Neural cell (in vitro differentiated cells): ENCODE results near the gene PAQR5. TPM values are rescaled to one million over a fixed set of nuclear protein-coding genes. Genes with fewer than 3 reads are reported as not detected.

Source experiments
- H2AFZ ChIP-seq: fragments of 200-600, 300-800 bp; sonication (generic), shearing (Covaris generic); 2 replicates; pipeline ENCODE4 v1.6.0; 2014; ENCODE audit warnings: low read depth, mild to moderate bottlenecking, antibody characterized with exemption, low read length, moderate library complexity
- H3F3A ChIP-seq: fragments of 200-600 bp; shearing (Covaris generic); 2 replicates; pipeline ENCODE4 v1.6.1; 2016; ENCODE audit warnings: mild to moderate bottlenecking, moderate library complexity, mixed read lengths, antibody characterized with exemption, low read length; ENCODE audit not compliant: insufficient read depth, poor library complexity, severe bottlenecking
- H3K27ac ChIP-seq: fragments of 200-600, 300-800 bp; sonication (generic), shearing (Covaris generic); 2 replicates; pipeline ENCODE4 v1.5.1; 2014; ENCODE audit warnings: mild to moderate bottlenecking, low read length, moderate library complexity
- H3K27me3 ChIP-seq: fragments of 300-800, 200-600 bp; sonication (generic), shearing (Covaris generic); 2 replicates; pipeline ENCODE4 v1.6.0; 2014; ENCODE audit warnings: mild to moderate bottlenecking, low read depth, low read length, moderate library complexity; ENCODE audit not compliant: insufficient read depth
- H3K36me3 ChIP-seq: fragments of 300-800, 200-600 bp; sonication (generic), shearing (Covaris generic); 2 replicates; pipeline ENCODE4 v1.5.1; 2014; ENCODE audit warnings: mild to moderate bottlenecking, antibody characterized with exemption, low read length, moderate library complexity; ENCODE audit not compliant: insufficient read depth
- H3K4me2 ChIP-seq: fragments of 300-800, 200-600 bp; sonication (generic), shearing (Covaris generic); 2 replicates; pipeline ENCODE4 v1.6.0; 2014; ENCODE audit warnings: mild to moderate bottlenecking, low read length
- H3K4me3 ChIP-seq: fragments of 300-800, 200-600 bp; sonication (generic), shearing (Covaris generic); 2 replicates; pipeline ENCODE4 v1.5.1; 2014; ENCODE audit warnings: mild to moderate bottlenecking, low read length, moderate library complexity
- H3K79me2 ChIP-seq: fragments of 200-600 bp; shearing (Covaris generic); replicated peaks from 2 replicates; pipeline ENCODE4 v1.6.0; 2014; ENCODE audit warnings: mild to moderate bottlenecking, low read length, moderate library complexity; ENCODE audit not compliant: insufficient read depth
- H3K9ac ChIP-seq: fragments of 300-800, 200-600 bp; sonication (generic), shearing (Covaris generic); 2 replicates; pipeline ENCODE4 v1.6.1; 2016; ENCODE audit warnings: mild to moderate bottlenecking, low read length, mixed read lengths
- H3K9me2 ChIP-seq: fragments of 200-600 bp; shearing (Covaris generic); 2 replicates; pipeline ENCODE4 v1.6.1; 2016; ENCODE audit warnings: mild to moderate bottlenecking, low read length, mixed read lengths; ENCODE audit not compliant: insufficient read depth
- H3K9me3 ChIP-seq: fragments of 200-600, 300-800 bp; sonication (generic), shearing (Covaris generic); 2 replicates; pipeline ENCODE4 v1.6.1; 2016; ENCODE audit warnings: mild to moderate bottlenecking, mixed run types, low read length, moderate library complexity, mixed read lengths
- H4K20me1 ChIP-seq: fragments of 200-600 bp; shearing (Covaris generic); 2 replicates; pipeline ENCODE4 v1.6.1; 2016; ENCODE audit warnings: mild to moderate bottlenecking, mixed run types; ENCODE audit not compliant: insufficient read depth
- CTCF ChIP-seq: fragments of 450-650 bp; IDR thresholded peaks from 2 replicates; pipeline ENCODE4 v1.5.1; 2014; ENCODE audit warnings: antibody characterized with exemption, mild to moderate bottlenecking, moderate library complexity; ENCODE audit not compliant: poor library complexity, severe bottlenecking
- EP300 ChIP-seq: fragments of 450-650 bp; conservative IDR thresholded peaks from 2 replicates; pipeline ENCODE4 v1.6.1; 2014; ENCODE audit warnings: antibody characterized with exemption, mild to moderate bottlenecking, moderate library complexity; ENCODE audit not compliant: poor library complexity, severe bottlenecking
- EZH2 ChIP-seq: fragments of 200-600, 300-800 bp; shearing (Covaris generic), sonication (generic); IDR thresholded peaks from 2 replicates; pipeline ENCODE4 v1.6.1; 2014; ENCODE audit warnings: antibody characterized with exemption, low read length, borderline replicate concordance, mild to moderate bottlenecking; ENCODE audit not compliant: insufficient read depth, poor library complexity, severe bottlenecking
- MXI1 ChIP-seq: fragments of 450-650 bp; conservative IDR thresholded peaks from 2 replicates; pipeline ENCODE4 v1.6.1; 2014; ENCODE audit warnings: antibody characterized with exemption, mild to moderate bottlenecking; ENCODE audit not compliant: poor library complexity, severe bottlenecking
- POLR2AphosphoS5 ChIP-seq: IDR thresholded peaks from 2 replicates; pipeline ENCODE4 v1.6.1; 2012
- RAD21 ChIP-seq: fragments of 450-650 bp; conservative IDR thresholded peaks from 2 replicates; pipeline ENCODE4 v1.6.1; 2014; ENCODE audit warnings: antibody characterized with exemption, mild to moderate bottlenecking, moderate library complexity
- REST ChIP-seq: IDR thresholded peaks from 2 replicates; pipeline ENCODE4 v1.6.1; 2012; ENCODE audit warnings: borderline replicate concordance
- SMC3 ChIP-seq: fragments of 450-650 bp; conservative IDR thresholded peaks from 2 replicates; pipeline ENCODE4 v1.6.1; 2014; ENCODE audit warnings: antibody characterized with exemption, mild to moderate bottlenecking, moderate library complexity; ENCODE audit not compliant: poor library complexity
- TAF1 ChIP-seq: IDR thresholded peaks from 2 replicates; pipeline ENCODE4 v1.6.1; 2012; ENCODE audit warnings: low read depth
- polyA plus RNA-seq: library from polyadenylated mRNA; depleted of rRNA; stranded (reverse); fragments of >200 nt; gene quantifications from 2 replicates; pipeline ENCODE4 v1.2.3, GENCODE V29; 2014

PAQR5 gene
- polyA plus RNA-seq, 1 donor from 2014 or later = not detected

DNA sequence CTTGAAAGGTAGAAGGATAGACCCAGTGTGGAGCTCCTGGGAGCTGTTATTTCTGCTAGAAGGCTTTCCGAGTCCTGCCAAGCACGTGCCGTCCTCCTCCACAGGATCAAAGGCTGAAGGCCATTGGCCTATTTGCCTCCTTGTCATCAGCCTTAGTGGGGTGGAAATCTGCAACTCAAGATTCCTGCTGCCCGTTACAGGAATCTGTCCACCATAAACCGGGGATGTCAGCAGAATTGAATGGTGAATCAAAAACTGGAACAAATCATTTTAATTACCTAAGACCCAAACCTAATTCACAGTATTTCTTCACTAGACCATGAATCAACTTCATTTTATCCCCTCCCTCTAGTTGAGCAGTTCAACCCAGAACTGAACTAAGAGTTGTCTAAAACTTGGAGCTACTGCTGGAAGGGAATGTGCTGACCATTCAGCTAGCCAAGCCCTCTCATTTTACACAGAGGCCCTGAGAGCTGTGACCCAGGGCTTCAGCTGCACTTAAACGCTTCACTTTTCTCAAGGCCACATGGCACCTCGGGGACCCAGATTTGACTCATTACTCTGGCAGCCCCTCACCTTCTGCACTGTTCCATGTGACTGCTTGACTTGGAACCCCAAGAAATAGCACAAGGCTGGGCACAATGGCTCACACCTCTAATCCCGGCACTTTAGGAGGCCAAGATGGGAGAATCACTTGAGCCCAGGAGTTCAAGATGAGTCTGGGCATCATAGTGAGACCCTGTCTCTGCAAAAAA is 78.7 kb downstream of the PAQR5 start:
- H3K36me3 ChIP-seq = no peaks in the 10 kb centered on the region
- H3K9me2 ChIP-seq = no peaks in the 10 kb centered on the region
- no peaks in the 10 kb centered on the region for H3K27me3 ChIP-seq
- no peak overlapping the region for H3K4me2 ChIP-seq
- TF ChIP-seq EZH2 = no peak
- TF ChIP-seq MXI1 = no peak
- TF ChIP-seq TAF1 = no peak
- no peak for TF ChIP-seq EP300
- no peak for TF ChIP-seq RAD21
- no peak for TF ChIP-seq POLR2AphosphoS5
- no peak for TF ChIP-seq REST
- no peak for TF ChIP-seq CTCF
- no peak for TF ChIP-seq SMC3
- no peak overlapping the region for H3K4me3 ChIP-seq
- no peaks in the 10 kb centered on the region for H3F3A ChIP-seq
- H3K9ac ChIP-seq = no peak overlapping the region
- no peaks in the 10 kb centered on the region for H4K20me1 ChIP-seq
- H3K79me2 ChIP-seq = no peaks in the 10 kb centered on the region
- H3K27ac ChIP-seq = no peak overlapping the region
- no peak overlapping the region for H2AFZ ChIP-seq
- H3K9me3 ChIP-seq = no peaks in the 10 kb centered on the region

- Histone ChIP-seq H3K9me2 (no peaks in the 10 kb centered on the region), H3K27ac (no peak overlapping the region), H3K9ac (no peak overlapping the region), H3K36me3 (no peaks in the 10 kb centered on the region), H3K4me2 (no peak overlapping the region), H3K27me3 (no peaks in the 10 kb centered on the region), H3K79me2 (no peaks in the 10 kb centered on the region), H3F3A (no peaks in the 10 kb centered on the region), H2AFZ (no peak overlapping the region), H4K20me1 (no peaks in the 10 kb centered on the region), H3K4me3 (no peak overlapping the region), H3K9me3 (no peaks in the 10 kb centered on the region)
- TF ChIP-seq TAF1 (no peak), MXI1 (no peak), CTCF (no peak), REST (no peak), SMC3 (no peak), POLR2AphosphoS5 (no peak), RAD21 (no peak), EZH2 (no peak), EP300 (no peak)
Measured at GRCh38 chr15:69380100-69380725, 81.5 kb downstream of the PAQR5 start.
